Stimulated activated CD4-positive, alpha-beta T cell treated with anti-CD3 and anti-CD28 coated beads, Interleukin-2, amount 100 ng/mL, for 24 hours (primary cell): ENCODE results near the gene EFNB1.
A peak's percentile ranks its signal among the peaks of the same experiment; 100 is the strongest.
"Not testable (repeated sequence)": the region's sequence is repeated elsewhere in the genome, so short reads cannot be mapped to it uniquely, and the experiment has no call there.

ENCODE experiments used
- DNase-seq, 2 donors: peaks; one replicate each; pipeline ENCODE4 v3.0.0-alpha.2; 2020

Gene EFNB1

DNA sequence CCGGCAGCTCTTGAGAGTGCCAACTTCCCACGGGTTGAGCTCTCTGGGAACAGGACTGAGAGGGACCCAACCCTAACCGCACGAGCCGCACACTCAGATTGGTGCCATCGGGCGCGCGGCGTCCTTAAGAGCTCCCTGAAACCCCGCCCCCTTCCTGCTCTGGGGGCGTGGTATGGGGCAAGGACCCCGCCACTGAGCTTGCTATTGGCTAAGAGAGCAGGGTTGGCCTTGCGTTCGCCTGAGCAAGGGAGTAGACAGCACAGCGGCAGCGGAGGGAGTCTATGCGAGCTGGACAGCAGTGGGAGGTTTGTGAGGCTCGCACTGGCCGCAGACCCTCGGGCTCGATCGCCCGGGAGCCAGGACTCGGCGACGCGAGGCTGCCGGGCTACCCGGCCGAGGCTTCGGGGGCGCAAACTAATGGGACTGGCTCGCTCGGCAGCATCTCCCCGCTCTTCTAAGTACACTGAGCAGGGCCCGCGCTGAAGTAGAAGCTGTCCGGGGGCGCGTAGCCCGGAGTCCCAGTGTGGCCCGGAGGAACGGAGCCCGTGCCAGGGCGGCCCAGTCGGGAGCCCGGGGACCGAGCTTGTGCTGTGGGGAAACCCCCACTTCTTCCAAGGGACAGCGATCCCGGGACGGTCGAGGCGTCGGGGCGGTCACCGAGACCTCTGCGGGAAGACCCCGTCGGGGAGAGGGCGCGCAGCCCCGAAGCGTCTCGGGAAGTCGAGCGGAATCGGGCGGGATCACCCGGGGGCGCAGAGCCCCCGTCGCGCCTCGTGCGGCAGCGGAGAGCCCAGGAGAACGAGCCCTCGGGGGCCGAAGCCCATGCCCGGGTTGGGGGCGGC lies at the start of gene EFNB1:
EFNB1 (plus strand) TSS at position 282 of the 842 bp plus-strand sequence. CDS start 756 bp downstream, outside the sequence.
- DNase-seq: peak; percentile 80 to 83

DNA sequence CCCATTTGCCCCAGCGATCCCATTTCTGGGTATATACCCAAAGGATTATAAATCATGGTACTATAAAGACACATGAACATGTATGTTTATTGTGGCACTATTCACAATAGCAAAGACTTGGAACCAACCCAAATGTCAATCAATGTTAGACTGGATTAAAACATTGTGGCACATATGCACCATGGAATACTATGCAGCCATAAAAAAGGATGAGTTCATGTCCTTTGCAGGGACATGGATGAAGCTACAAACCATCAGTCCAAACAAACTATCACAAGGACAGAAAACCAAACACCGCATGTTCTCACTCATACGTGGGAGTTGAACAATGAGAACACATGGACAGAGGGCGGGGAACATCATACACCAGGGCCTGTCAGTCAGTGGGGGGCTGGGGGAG lies 47.5 kb upstream of the EFNB1 start:
- DNase-seq: not testable (repeated sequence)

DNA sequence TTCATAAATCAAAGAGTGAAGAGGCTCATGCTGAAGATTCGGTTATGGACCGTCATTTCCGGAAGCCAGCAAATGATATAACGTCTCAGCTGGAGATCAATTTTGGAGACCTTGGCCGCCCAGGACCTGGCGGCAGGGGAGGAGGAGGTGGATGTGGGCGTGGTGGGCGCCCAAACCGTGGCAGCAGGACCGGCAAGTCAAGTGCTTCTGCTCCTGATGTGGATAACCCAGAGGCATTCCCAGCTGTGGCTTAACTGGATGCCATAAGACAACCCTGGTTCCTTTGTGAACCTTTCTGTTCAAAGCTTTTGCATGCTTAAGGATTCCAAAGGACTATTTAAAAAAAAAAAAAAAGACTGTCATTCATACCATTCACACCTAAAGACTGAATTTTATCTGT lies 44.0 kb upstream of the EFNB1 start:
- no peak for DNase-seq

- DNase-seq: not testable (repeated sequence)
Observed at GRCh38 chrX:68786581-68786980, 42.2 kb upstream of the EFNB1 start.

DNA sequence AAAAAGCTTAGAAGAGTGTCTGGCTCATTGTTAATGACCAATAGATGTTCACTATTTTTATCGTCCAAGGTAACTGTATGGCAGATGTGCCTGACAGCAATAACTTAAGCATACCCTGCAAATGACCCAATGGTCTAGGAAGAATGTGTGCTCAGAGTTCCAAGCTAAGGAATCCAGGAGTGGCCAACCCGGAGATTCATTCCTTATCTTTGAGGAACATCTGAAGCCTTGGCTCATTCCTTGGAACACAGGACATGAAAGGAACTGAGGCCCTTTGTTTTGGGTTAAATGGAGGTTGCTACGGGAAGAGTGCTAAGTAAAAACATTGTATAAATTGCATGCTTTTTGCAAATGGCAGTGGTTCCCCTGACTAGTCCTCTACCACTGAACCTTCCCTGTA lies 38.9 kb upstream of the EFNB1 start:
- DNase-seq: no peak

- no peak for DNase-seq
Observed at GRCh38 chrX:68792083-68792482, 36.7 kb upstream of the EFNB1 start.

- DNase-seq: no peak
Observed at GRCh38 chrX:68794461-68794860, 34.4 kb upstream of the EFNB1 start.

- DNase-seq: no peak
Observed at GRCh38 chrX:68795741-68796140, 33.1 kb upstream of the EFNB1 start.

- not testable (repeated sequence) for DNase-seq
Observed at GRCh38 chrX:68798400-68798799, 30.4 kb upstream of the EFNB1 start.

- no peak for DNase-seq
Observed at GRCh38 chrX:68801737-68802290, 27.0 kb upstream of the EFNB1 start.

DNA sequence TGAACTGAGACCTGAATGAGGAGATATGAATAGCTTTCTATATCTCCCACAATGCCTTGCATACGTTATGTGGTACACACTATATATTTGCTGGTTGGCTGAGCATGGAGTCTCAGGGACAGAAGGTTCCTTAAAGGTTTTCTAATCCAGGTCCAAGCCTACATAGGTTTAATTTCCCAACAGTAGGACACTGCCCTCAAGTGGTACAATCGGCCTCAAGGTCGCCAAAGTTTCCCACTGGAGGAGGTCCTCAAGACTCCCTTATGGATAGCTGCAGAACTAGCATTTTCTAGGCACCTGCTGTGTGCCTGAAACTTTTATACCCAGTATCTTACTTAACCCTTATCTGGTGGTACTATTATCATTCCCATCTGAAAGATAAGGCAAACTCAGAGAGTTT lies 21.0 kb upstream of the EFNB1 start:
- DNase-seq: no peak

DNA sequence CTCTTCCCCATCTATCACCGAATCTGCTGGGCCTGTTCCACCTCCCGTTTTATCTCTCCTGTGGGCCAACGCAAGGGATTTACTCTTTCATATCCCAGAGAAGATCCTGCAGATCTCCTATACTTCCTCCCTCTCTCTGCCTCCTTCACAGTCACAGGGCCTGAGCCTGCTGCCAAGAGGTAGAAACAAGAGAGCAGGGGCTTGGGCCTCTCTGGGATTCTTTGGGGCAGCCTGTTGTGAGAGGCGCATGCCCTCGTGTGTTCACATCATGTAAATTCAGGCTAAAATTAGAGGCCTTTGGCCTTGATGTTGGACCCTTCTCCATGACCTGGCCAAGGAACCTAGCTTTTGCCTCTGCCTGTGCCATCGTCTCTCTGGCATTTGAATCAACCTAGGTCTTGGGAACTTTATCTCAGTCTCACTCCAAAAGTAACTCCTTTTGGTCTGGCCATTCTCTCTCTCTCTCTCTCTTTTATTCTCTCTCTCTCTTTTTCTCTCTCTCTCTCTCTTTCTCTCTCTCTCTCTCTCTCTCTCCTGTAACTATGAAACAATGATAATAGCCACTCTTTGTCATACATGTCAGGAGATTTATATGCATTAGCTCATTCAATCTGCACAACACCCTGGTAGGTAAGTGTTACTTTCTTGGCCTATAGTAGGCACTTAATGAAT lies 20.0 kb upstream of the EFNB1 start:
- no peak for DNase-seq

GRCh38 chrX:68820476-68821110 lies 8.2 kb upstream of the EFNB1 start:
- DNase-seq: no peak

DNA sequence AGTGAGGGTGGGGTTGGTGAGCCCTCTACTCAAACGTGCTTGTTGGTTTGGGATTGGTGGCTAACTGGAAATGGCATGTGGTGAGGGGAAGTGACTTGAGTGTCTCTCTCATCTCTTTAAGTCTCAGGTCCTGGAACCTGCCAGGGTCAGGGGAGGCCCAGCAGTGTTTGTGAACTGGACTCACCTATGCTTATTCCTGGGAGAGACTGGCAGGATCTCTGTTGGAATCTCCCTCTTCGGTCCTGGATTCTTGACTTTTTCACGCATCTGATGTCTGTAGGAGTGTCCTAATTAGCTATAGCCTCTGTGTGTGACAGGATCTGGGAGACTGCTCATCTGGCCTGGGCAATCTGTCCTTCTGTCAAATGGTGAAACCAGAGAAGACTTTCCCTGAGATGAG lies 7.2 kb upstream of the EFNB1 start:
- DNase-seq: no peak

- no peak for DNase-seq
Observed at GRCh38 chrX:68822641-68823410, 6.0 kb upstream of the EFNB1 start.

- DNase-seq: no peak
Observed at GRCh38 chrX:68823413-68824151, 5.2 kb upstream of the EFNB1 start.

DNA sequence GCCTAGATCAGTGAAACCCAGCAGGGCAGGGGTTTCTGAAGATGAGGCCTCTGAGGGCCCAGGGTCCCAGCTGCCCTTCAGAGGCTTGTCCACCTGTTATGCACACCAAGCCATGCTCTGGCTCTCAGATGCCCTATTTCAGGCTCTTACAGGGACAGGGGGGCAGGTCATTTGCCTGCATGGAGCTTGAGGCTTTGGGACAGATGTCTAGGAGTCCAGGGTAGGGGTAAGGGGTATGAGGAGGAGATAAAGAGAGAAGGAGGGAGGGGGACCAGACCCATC lies 4.7 kb upstream of the EFNB1 start:
- no peak for DNase-seq

GRCh38 chrX:68824565-68825125 lies 4.2 kb upstream of the EFNB1 start:
- DNase-seq: no peak

DNA sequence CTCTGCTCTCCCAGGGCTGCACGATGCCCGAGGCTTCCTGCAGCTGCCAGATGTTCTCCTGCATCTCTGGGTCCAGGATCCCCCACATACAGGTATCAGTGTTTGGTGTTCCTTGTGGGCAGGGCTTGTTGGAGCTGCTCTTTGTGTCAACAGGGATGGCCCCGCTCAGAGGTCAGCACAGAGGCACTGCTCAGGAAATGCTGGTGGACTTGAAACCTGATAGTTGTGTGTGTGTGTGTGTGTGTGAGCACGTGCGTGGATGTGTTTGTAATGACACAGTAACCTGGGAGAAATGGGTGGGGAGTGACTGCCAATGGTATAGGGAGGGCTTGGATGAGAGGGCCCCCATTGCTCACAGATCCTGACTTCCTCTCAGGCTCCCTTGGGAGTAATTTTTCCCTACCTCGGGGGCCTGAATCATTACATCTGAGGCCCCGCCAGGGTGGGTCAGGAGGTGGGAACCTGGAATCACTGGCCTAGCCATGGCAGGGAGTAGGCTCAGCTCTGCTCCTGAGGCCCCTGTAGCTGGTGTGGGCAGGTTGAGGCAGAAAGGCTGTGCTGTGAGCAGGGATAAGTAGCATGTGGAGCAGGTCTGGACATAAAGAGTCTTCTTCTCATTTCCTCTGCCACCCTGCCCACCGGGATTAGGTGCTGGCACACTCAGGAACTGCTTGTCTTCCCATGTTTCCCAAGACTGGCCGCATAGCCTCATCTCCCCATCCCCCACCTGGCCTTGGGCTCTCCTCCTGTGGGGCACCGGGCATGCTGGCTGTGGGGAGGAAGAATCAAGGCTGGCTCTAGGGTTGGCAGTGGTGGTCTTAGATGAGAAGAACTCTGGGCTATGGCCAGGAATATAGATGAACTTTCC lies 2.5 kb upstream of the EFNB1 start:
- no peak for DNase-seq

GRCh38 chrX:68827256-68827655 lies 1.6 kb upstream of the EFNB1 start:
- no peak for DNase-seq
